GM19397 (cell line): ENCODE measurements around the gene CDT1.

Experiments used
- ATAC-seq: cut with Tn5 transposase; IDR thresholded peaks from one replicate; pipeline ENCODE4 v1.9.1; 2021; ENCODE audit warnings: mild to moderate bottlenecking, moderate library complexity; ENCODE audit not compliant: unreplicated experiment

Gene CDT1

DNA sequence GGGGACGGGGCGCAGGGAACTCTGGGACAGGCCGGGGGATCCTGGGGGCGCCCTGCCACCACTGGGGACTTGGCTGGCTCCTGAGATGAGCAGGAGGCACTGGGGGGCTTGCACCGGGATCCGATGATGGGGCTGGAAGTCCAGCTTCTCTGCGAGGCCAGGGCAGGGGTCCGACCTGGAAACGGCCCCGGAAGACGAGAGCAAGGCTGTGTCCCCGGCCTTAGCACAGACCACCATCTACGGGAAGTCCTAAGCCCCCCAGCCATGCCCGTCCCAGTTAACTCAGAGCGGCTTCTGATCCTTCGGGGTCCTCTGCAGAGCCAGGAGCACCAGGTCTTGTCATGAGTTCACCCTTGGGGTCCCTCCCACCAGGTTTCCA is 573 bp downstream of the CDT1 start:
- no peak for ATAC-seq

DNA sequence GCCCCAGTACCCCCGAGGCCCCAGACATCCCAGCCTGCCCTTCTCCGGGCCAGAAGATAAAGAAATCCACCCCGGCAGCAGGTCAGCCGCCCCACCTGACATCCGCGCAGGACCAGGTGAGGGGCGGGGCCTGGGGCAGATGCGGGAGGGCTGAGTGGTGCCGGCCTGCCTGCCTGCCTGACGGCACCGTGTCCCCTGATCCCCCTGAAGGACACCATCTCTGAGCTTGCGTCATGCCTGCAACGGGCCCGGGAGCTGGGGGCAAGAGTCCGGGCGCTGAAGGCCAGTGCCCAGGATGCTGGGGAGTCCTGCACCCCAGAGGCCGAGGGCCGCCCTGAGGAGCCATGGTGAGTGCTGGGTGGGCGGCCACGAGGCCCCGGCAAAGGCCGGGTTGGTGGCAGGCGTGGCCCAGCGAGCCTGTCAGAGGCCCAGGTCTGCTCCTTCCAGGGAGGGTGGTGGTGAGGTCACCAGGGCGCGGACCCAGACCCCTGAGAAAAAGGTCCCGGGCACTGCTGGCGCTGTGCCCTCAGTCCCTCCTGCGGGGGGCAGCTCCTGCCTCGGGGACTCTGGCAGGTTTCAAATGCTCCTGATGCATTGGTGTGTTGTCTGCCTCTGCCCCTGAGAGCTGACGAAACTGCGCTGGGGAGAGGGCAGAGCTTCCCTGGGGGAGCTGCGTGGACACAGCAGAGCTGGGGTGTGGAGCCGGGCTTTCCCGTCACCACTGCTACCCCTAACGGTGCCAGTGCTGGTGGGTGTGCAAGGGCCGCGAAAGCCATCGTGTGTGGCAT is 1.2 kb downstream of the CDT1 start:
- no peak for ATAC-seq

DNA sequence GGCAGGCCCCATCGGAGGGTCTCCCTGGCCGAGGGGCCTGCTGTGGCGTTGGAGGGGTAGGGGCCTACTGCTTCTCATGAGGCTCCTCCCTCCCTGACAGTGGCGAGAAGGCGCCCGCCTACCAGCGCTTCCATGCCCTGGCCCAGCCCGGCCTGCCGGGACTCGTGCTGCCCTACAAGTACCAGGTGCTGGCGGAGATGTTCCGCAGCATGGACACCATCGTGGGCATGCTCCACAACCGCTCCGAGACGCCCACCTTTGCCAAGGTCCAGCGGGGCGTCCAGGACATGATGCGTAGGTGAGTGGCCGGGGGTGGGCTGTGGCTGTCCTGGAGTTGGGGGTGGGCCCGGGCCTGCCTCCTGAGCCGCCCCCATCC is 1.7 kb downstream of the CDT1 start:
- no peak for ATAC-seq

DNA sequence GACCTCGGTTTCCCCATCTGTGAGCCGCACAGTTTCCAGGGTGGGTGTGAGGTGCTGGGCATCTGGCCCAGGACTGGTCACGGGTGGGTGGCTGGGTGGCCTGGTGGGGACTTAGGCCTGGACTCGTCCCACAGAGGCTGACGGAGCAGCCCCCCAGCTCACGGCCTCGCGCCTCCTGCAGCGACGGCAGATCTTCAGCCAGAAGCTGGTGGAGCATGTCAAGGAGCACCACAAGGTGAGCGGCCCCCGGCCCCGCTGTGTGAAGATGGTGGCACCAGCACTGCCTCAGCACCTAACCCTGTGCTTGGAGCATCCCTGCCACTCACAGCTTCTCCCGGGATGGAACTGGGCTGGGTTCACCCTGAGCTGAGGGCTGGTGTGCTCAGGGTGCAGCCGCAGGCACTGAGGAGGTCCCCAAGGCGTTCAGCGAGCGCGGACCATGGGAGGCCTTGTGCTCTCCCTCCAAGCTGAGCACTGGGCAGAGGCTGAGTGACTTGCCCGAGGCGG is 2.4 kb downstream of the CDT1 start:
- no peak for ATAC-seq

DNA sequence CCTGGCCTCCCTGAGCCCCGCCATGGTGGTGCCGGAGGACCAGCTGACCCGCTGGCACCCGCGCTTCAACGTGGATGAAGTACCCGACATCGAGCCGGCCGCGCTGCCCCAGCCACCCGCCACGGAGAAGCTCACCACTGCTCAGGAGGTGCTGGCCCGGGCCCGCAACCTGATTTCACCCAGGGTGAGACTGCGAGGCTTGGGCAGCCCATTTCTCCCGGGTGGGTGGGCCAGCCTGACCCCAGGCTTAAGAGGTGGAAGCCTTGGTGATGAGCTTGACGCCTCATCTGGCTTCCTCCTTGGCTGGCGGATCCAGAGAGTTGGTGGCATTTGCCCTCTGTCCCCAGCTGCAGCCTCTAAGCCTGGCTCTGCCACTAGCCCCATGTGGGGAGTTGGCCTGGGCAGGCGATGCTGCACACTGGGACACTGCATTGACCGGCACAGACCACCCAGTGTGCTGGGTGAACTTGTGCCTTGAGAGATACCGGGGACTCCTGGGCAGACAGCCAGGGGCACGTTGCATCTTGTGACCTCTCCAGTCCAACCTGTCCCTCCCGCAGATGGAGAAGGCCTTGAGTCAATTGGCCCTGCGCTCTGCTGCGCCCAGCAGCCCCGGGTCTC is 3.0 kb downstream of the CDT1 start:
- no peak for ATAC-seq

DNA sequence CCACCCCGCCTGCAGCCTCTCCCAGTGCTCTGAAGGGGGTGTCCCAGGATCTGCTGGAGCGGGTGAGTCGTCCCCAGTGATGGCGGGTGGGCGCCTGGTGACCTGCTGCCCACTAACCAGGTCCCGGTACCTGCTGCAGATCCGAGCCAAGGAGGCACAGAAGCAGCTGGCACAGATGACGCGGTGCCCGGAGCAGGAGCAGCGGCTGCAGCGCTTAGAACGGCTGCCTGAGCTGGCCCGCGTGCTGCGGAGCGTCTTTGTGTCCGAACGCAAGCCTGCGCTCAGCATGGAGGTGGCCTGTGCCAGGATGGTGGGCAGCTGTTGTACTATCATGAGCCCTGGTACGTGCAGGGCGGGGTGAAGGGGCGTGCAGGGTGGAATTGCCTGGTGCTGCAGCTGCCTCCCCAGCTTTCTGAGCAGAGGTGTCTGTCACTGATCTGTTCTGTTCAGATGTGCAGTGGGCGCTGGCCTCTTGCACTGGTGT is 3.6 kb downstream of the CDT1 start:
- no peak for ATAC-seq

DNA sequence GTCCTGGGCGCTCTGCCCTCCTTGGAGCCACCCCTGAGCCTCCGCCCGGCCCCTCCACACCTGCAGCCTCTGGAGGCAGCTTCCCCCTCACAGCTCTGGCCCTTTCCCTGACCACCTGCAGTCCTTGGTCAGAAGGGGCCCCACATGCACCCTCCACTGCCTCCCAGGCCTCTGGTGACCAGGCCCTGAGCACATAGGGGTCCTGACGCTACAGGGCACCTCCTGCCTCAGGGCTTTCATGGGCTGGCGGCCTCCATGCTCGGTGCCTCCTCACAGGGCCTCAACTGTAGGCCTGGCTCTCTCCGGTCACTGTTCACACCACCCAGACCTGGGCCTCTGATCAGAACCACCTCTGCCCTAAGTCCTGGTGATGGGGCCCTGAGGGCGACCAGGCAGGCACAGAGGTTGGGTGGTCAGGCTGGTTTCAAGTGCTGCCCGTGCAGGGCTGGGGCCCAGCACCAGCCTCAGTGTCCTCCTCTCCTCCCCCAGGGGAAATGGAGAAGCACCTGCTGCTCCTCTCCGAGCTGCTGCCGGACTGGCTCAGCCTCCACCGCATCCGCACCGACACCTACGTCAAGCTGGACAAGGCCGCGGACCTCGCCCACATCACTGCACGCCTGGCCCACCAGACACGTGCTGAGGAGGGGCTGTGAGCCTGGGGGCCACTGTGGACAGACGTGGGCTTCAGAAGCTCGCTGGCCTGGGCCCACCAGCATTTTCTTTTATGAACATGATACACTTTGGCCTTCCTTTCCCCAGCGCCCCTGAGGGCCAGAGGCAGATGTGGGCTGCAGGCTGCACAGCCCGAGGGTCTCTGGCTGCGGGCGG is 4.3 kb downstream of the CDT1 start:
- ATAC-seq = no peak

DNA sequence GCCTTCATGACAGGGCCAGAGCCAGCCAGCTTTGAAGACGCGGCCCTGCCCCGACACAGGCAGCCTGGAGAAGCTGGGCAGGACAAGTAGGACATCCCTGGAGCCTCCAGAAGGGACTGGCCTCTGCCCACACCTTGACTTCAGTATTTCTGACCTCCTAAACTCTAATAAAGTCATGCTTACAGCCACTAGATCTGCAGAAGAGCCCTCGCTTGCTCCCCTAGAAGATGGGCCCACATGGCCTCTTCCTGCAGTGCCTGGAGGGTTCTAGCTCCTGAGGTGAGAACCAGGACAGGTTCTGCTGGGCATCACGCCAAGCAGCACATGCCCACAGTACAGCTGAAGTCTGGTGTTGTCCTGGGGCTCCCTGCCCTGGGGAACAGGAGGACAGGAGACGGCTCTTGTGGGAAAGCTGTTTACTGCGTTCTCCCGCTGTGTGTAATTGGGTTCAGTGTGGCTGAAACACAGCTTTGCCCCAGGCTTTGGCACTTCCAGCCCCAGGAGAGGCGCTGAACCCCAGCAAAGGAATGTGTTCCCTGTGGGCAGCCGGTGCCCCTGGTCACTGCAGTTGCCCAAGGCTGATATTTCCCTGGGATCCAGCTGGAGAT is 5.6 kb downstream of the CDT1 start:
- ATAC-seq = no peak

DNA sequence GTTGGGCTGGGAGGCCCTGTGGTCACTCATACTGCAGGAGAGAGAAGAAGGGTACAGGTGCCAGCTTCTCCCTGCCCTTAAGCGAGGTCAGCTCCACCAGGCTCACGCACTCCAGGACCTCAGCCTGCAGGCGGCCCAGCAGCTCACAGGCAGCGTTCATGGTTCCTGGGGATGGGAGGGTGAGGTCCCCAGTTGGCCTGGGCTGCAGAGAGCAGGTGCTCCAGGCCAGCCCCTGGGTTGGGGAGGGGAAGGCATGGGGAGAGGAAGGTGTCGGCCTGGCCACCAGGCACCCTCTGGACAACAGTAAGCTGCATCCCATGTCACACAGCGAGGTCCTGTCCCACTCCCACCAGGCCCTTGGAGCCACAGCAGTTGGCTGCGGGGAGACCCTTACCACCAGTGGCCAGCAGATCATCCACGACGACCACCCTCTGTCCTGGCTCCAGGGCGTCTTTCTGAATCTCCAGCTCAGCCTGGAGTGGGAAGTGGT is 6.1 kb downstream of the CDT1 start:
- no peak for ATAC-seq

DNA sequence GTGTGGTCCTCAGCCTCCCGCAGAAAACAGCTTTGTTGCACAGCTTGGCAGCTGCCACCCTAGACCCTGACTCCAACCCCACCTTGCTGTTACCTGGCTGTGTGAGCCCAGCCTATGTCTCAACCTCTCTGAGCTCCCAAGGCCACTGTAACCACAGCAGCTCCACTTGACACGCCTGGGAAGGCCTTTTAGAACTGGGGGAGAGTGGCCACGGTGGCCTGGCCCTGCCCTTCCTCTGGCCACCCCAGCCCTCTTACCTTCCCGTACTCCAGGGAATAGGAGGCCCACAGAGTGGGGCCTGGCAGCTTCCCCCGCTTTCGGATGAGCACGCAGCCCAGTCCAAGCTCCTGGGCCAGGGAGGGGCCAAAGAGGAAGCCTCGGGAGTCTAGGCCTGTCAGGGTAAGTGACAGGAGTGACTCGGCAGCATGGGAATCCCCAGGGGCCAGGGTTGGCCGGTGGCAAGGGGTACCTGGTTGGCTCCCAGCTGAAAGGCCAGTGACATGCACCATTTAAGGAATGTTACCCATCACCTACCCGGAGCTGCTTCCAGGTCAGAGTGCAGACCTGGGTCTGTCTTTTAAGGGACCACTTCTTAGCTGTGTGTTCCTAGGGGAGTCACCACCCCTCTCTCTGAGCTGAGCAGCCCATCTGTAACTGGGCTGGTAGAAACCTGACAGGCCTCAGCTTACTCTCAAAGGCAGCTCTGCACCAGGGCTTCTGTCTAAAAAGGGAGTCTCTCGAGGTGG is 6.8 kb downstream of the CDT1 start:
- ATAC-seq = no peak

DNA sequence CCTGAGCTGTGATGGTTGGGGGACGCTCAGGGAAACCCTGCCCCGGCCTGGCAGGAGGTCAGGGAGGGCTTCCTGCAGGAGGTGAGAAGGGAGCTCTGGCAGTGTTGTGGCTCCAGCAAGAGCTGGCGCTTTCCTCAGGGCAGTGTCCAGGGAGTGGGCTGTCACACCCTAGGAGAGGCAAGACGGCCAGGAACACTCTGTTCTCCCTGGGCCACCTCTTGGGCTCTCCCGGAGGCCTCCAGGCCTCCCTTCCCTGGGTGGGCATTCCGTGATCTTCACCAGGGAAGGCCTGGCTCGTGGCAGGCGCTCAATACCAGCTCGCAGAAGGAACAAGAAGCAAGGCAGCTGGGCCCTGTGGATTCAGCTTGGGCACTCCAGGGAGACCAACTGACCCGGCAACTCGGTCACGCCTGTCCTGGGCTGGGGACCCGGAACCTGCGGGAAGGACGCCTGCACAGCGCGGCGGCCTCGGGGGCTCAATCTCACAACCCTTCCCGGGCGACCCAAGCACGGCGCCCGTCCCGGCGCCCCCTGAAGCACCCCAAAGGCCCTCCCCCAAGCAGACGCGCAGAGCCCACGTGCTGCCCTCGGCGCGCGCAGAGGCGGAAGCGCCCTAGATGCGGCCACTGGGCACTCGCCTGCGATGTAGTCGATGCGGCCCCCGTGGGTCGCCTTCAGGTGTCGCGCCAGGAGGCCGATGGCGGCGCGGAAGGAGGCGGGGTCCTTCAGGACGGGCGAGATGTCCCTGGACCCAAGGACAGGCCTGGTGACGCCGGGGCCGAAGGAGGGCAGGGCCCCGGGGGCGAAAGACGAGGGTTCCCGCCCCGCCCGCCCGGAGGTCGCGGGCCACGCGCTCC is 7.6 kb downstream of the CDT1 start:
- peak; percentile 42 for ATAC-seq

DNA sequence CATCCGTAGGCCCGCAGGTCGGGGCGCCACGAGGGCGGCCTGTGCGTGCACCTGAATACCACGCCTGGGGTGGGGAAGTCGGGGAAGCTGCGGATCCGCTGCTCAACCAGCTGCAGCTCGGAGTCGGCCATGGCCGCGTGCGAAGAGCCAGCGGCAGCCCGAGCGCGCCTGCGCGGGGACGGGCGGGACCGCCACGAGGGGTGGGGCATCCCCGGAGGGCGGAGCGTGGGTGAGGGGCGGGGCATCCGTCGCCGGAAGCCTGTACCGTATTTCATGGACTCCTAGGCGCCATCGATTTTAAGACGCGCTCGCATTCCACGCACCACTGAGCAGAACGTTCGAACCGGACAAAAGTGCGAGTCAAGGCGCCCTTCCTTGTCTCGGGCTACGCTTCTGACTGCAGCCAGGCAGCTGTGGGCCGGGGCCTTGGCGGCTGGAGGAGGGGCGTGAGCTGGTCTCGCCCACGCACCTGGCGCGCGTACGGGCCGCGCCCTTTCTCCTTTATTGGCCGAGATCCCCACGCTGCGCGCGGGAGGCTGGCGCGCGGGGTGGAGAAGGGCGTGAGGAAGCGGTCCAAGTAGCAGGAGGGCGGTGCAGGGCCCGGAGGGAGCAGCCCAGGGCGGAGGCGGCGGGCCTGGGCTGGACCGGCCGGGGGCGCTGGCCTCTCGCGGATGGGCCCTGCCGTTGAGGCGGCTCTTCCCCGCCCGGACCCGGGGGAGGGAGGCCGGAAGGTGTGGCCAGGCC is 8.4 kb downstream of the CDT1 start, which contains the start of gene APRT:
TSS of gene APRT (minus strand) at position 160 of the 744 bp plus-strand sequence. CDS start at position 131, 29 bp downstream.
- peak; percentile 75 for ATAC-seq

DNA sequence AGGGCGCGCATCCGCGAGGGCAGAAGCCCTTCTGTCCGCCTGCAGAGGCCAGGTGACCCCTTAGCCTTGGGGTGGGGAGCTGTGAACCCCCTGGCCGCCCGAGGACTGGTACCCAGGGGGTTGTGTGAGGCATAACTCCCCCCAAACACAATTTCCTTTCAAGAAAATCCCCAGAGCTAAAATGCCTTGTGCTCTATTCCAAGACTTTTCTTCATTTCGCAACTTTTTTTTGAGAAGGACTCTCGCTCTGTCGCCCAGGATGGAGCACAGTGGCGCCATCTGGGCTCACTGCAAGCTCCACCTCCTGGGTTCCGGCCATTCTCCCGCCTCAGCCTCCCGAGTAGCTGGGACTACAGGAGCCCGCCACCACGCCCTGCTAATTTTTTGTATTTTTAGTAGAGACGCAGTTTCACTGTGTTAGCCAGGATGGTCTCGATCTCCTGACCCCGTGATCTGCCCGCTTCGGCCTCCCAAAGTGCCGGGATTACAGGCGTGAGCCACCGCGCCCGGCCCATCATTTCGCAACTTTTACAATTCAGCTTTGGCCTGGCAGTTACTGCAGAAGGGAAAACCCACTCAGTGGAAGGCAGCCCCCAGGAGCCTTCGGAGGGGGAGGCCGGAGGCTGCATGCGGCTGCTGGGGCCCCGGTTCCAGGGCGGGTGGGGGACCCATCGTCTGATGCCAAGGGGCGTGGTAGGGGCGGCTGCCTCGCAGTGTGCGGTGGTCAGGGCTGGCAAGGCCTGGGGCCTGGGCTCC is 9.1 kb downstream of the CDT1 start:
- ATAC-seq = no peak

DNA sequence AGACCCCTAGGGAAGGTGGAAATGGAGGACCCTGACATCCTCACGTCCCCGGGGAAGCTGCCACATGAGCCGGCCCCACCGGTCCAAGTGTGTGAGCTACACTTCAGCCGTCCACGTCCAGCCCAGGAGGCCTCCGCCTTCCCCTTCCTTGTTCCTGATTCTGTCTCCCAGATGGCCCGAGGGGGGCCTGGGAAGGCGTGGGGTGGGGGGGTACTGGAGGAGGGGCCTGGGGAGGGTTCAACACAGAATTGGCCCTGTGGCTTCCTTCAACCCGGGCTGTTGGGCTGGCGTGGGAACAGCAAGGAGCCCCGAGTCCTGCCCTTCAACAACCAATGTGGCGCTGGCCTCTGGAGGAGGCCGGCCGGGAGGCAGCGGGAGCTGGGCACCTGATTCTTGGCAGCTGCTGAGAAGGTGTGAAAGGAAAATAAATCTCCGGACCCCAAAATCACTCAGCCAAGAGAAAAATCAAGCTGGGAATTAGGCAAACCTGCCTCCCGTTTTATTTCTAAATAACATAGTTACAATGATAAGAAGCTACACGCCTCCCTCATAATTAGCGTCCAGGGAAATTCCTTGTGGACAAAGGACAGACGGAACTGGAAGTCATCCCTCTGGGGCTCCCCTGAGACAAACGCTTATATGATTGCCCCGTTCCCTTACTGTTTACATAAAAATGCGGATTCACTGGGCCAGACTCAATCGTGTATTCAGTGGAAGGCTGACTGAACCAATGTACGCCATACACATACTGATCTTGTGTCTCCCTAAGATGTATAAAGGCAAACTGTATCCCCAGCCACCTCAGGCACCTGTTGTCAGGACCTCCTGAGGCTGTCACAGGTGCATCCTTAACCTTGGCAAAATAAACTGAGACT is 9.9 kb downstream of the CDT1 start:
- no peak for ATAC-seq

DNA sequence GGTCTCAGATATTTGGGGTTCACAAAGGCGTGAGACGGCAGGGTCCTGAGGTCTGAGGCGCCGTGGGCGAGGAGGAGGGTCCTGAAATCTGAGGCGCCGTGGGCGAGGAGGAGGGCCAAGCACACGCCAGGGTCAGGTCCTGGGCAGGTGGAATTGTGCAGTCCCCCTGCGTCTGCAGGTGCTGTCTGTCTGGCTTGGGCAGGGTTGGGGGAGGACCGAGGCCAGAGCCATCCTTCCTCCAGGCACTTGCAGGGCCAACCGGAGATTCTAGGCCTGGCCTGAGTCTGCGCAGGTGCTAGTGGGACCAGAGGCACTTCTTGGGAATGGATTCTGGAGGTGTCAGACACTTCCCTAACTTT is 10.5 kb downstream of the CDT1 start:
- ATAC-seq = no peak

DNA sequence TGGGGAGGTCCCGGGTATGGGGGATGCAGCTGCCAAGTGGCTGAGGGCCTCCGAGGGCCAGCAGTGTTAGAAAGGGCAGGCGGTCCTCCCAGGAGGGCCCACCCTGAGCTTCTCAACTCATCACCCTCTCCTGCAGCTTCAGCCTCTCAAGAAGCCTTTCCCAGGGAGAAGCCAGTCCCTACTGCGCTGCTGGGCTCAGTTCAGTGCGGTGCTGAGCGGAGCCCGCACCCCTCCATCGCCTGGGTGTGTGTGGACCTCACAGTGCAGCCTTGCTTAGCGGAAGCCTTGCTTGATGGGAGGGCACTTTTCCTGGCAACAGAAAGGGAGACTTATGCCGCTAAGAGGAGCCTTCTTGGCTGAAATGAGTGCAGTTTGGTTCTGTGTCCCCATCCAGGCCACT is 11.6 kb downstream of the CDT1 start:
- no peak for ATAC-seq
